GM21737 (cell line): ENCODE measurements around the gene DCAF4.
"Not testable (repeated sequence)": the region's sequence is repeated elsewhere in the genome, so short reads cannot be mapped to it uniquely, and the experiment has no call there.

ENCODE experiments used
- ATAC-seq: cut with Tn5 transposase; IDR thresholded peaks from one replicate; pipeline ENCODE4 v1.9.1; 2021; ENCODE audit warnings: mild to moderate bottlenecking, moderate library complexity; ENCODE audit not compliant: unreplicated experiment

DCAF4 gene

DNA sequence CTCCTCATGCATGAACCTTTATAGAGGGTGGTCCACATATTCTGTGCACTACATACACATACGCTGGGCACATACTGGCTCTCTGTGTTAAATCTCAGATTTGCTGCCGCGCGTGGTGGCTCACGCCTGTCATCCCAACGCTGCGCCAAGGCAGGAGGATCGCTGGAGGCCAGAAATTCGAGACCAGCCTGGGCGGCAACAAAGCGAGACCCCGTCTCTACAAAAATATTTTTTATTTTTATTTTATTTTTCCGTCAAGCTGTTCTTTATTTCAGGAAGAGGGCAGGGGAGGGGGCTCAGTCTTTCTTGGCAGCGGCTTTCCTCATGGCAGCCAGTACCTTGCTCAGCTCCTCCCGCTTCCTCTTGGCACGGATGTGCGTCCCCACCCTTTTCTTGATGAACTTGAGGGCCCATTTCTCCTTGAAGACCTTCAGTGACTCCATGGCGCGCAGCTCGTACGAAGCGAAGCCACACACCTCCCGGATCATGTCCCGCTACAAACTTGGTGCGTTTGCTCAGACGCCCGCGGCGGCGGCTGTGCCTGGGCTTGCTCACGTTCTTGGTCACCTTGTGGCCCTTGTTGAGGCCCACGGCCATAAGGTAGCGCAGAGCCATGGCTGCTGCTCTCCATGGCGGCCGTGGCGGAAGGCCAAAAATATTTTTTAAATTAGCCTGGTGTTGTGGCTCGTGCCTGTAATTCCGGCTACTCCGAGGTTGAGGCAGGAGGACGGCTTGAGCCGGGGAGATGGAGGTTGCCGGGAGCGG is 3.2 kb downstream of the DCAF4 start:
- no peak for ATAC-seq

GRCh38 chr14:72932893-72933292 is 6.6 kb downstream of the DCAF4 start:
- ATAC-seq, result no peak

DNA sequence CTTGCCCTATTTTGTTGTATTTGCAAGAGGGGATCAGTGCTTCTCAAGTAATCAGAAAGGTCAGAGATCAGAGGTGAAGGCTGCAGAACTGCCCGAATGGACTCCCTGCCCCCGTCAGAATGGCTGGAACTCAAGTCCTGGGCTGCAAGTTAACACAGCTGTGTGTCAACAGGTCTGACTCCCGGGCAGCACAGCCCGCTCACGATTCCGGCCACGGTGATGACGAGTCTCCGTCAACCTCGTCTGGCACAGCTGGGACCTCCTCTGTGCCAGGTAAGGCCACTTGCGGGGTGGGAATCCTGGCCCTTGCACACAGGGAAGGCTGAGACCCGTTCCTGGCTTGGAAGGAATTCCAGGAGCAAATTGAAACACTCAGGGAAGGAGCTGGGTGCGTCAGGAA is 13.4 kb downstream of the DCAF4 start:
- ATAC-seq, result no peak

GRCh38 chr14:72941286-72941985 is 15.2 kb downstream of the DCAF4 start:
- no peak for ATAC-seq

DNA sequence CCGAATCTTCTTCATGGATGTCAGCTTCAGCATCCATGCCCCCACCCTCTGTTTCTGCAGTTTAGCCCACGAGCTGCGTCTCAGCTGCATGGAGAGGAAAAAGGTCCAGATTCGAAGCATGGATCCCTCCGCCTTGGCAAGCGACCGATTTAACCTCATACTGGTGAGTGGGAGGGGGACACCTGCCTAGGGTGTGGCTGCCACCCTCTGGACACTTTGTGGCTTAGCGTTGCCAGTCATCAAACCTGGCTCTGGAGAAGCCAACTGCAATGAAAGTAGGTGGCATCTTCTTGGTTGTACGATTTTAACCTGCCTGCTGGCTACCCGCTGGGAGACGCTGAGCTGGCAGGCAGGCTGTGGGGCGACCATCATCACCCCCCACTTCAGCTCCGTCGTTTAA is 16.7 kb downstream of the DCAF4 start:
- ATAC-seq, result no peak

DNA sequence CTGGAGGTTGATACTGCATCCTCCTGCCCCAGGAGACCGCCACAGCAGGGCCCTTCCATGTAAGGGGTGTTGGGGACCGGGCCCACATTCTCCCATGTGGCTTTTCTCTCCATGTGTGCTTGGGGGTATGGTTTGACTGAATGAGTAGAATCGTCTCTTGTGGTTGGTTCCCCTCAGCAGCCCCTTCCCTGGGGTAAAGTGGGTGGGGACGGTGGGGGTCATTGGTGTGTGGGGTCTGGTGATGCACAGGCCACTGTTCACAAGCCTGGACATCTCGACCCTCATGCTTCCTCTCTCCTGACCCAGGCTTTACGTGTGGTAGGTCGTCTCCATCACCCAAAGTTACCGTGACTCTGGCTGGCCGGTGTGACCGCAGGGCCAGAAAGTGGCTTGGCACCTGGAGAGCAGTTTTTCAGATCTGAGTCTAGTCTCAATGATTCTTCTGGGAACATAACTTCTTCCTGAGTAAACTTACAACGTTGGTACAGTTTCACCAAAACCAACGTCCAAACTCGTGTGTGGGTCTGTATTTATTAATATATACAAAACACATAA is 17.7 kb downstream of the DCAF4 start:
- no peak for ATAC-seq

GRCh38 chr14:72945356-72946027 is 19.2 kb downstream of the DCAF4 start:
- ATAC-seq, result no peak

DNA sequence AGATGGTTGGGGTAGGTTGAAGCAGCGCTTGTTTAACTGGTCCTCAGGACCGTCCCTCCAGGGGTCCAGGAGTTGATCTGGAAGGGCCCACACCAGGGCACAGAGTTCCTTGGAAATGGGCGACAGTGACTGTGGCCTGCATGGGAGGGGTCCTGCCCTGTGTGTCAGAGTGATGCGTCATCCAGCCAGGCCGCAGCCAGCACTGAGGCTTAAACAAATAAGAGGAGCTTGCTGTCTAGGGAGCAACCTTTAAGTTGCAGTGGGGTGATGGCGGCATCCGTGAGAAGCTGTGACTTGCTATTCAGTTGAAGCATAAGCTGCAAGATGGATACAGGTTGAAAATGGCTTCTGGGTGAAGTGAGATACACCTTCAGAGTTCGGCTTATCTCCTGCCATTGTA is 20.2 kb downstream of the DCAF4 start:
- ATAC-seq, result no peak

DNA sequence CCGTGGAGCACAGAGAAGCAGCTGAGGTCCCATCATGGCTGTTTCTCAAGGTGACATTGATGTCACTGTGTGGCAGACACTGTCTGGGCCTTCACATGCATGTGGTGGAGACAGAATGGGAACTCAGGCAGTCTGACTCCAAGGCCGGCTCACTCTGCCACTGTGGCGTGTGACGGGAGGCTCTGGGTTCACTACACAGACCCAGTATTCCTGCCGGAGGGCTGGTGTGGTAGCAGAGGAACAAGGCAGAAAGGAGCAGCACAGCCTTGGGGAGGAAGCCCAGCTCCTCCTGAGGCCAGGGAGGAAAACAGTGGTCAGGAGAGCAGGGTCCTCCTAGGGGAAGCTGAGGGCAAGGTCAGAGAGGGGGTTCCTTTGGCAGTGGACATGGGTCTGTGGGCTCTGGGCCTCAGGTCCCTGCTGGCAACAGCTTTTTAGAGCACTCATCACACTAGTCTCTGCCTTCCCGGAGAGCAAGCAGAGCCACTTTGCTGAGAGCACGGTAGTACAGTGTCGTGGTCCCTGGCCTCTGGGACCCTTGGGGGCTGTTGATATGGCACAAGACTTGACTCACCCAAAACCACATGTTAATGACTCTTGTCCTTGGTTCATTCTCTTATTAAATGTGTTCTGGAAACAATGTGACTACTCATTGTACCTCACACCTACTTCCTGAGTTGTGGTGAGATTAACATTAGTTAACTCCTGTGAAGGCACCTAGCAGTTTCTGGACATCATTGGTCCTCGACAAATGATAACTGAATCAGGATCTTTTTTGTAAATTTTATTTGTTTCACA is 21.3 kb downstream of the DCAF4 start:
- ATAC-seq, result no peak

DNA sequence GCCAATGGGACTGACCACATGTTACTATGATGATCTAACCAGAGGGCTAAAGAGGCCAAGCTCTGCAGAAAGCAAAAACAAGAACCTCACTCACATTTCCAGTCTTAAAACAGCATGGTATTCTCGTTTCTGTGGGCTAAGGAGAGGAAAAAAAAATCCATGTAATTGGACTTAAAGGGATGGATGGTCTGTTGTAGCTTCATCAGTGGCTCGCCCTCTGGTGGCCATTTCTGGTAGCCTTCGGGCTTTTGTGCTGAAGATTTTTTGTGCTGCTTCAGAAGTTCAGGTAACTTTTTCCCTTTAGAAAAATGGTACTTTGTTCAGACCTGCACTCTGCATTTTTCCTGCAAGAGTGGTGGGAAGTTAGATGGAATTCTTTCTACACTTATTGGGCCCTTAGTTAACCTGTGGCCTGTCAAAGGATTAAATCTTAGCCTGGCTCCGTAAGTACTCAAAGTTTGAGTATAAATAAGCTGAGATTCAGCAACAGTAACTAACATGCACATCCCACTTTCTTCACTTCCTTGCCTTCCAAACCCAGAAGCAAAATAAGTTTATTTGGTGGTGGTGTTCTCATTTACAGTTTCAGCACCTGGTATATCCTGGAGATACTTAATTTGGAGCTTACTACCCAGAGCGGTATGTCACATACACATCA is 22.3 kb downstream of the DCAF4 start:
- ATAC-seq, result no peak

DNA sequence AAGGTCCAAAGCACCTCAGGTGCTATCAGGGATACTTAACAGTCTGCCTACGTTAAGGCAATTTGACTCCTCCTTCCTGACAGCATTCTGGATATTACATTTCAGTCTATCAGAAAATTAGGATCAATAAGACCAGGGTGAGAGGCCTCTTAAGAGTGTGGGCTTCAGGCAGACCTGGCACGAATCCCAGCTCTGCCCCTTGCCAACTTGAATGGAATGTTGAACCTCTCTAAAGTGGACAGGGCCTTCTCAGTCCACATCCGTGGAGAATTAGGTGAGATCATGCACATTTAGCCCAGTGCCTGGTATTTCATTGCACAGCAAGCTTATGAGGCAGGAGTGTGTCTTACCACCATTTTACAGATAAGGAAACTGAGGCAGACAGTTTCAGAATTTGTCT is 25.9 kb downstream of the DCAF4 start:
- no peak for ATAC-seq

DNA sequence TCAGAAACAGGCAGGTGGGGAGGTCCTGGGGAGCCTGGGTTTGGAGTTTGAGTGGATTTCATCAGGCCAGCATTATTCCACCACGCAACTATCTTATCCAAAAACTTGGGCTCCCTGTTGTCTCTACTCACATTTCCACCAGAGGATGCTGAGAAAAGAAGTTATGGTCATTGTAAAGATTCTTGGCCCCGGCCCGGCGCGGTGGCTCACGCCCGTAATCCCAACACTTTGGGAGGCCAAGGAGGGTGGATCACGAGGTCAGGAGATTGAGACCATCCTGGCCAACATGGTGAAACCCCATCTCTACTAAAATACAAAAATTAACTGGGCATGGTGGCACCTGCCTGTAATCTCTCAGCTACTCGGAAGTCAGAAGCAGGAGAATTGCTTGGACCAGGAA is 30.5 kb downstream of the DCAF4 start:
- ATAC-seq, result not testable (repeated sequence)

- ATAC-seq, result no peak
Observed at GRCh38 chr14:72957213-72957612, 30.9 kb downstream of the DCAF4 start.

DNA sequence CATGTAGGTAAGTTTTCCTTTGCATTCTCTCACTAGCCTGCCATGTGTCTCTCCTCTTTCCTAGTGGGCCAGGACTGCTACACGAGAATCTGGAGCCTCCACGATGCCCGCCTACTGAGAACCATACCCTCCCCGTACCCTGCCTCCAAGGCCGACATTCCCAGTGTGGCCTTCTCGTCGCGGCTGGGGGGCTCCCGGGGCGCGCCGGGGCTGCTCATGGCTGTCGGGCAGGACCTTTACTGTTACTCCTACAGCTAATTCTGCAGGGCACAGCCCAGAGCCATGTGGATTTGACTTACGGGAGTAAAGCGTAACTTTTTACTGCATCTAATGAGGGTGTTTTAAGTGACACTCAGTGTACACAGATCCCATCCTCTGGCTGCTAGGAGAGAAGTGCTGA is 32.3 kb downstream of the DCAF4 start:
- no peak for ATAC-seq

DNA sequence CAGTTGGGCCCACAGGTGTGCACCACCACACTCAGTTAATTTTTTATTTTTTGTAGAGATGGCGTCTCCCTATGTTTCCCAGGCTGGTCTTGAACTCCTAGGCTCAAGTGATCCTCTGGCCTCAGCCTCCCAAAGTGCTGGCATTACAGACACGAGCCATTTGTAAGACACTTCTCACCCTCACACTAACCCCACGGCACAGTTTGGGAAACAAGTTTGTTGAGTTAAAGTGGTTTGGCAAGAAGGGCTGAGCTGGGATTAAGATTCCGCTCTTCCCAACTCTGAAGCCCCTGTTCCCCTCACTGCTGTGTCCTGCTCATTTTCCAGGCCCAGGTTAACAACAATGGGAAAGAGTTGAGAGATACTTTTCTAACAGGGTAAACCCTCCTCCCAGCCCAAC is 34.8 kb downstream of the DCAF4 start:
- not testable (repeated sequence) for ATAC-seq

GRCh38 chr14:72961579-72962335 is 35.5 kb downstream of the DCAF4 start:
- no peak for ATAC-seq

GRCh38 chr14:72962336-72962754 is 36.1 kb downstream of the DCAF4 start:
- not testable (repeated sequence) for ATAC-seq

DNA sequence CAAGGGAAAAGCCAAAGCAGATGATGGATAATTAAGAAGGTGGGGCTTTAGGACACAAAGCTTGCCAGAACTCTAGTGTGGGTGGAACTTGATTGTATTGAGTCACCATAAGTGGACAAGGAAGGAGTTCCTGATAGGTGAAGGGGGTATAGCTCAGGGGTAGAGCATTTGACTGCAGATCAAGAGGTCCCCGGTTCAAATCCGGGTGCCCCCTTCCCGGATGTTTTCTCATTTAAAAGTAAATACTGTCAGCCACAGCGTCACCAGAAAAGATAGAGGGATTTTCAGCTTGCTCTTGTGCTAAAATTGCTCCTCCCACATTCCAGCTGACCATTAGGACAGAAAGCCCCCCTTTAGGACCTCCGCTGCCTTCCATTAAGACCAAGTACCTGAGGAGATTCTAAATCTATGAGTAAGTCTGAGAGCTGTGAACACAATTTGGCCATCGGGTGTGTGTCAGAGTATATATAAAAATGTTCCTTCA is 36.6 kb downstream of the DCAF4 start:
- ATAC-seq, result no peak

DNA sequence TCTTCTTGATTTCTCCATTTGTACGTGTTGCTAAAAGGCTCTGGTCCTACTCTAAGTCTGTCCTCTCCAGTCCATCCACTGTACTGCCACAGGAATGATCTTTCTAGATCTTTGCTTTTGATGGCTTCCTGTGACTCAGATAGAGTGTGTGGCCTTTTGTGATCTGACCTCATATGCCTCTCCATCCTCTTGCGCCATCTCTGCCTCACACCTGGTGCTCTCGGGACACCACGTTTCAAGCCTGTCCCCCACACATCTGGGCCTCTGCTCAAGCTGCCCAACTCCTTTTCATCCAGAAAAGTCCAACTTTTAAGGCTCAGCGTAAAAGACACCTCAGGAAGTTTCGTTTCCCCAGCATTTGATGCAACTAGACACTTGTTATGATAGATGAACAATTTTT is 39.0 kb downstream of the DCAF4 start:
- ATAC-seq, result no peak
